Upper lobe of right lung (tissue), 1 donor: ENCODE data around the gene CLDND2. TPM values are rescaled to one million over a fixed set of nuclear protein-coding genes. Genes with fewer than 3 reads are reported as not detected.
A peak's percentile ranks its signal among the peaks of the same experiment; 100 is the strongest.
"Not testable (repeated sequence)": the region's sequence is repeated elsewhere in the genome, so short reads cannot be mapped to it uniquely, and the experiment has no call there.

ENCODE experiments used
- ATAC-seq: fragments of 200-7000 bp; cut with Tn5 transposase; one replicate; pipeline ENCODE4 v1.9.1; 2020; ENCODE audit warnings: mild to moderate bottlenecking, moderate library complexity
- DNase-seq: peaks from one replicate; pipeline ENCODE4 v3.0.0-alpha.2; 2020
- H3K27ac ChIP-seq: fragments of 200-600 bp; one replicate; pipeline ENCODE4 v1.8.0; 2022
- H3K27me3 ChIP-seq: fragments of 200-600 bp; one replicate; pipeline ENCODE4 v1.8.0; 2022; ENCODE audit warnings: mild to moderate bottlenecking
- H3K36me3 ChIP-seq: fragments of 200-600 bp; one replicate; pipeline ENCODE4 v1.8.0; 2022
- H3K4me1 ChIP-seq: fragments of 200-600 bp; one replicate; pipeline ENCODE4 v1.8.0; 2022
- H3K4me3 ChIP-seq: fragments of 200-600 bp; one replicate; pipeline ENCODE4 v1.8.0; 2022; ENCODE audit warnings: mild to moderate bottlenecking
- H3K9me3 ChIP-seq: fragments of 200-600 bp; one replicate; pipeline ENCODE4 v1.8.0; 2022
- intact Hi-C: fragments of 100-400 bp; cut with DNase I; formaldehyde crosslinking; loops from one replicate; pipeline ENCODE4 v1.11.0; 2022
- long read RNA-seq: library from polyadenylated mRNA; unstranded; transcript quantifications from one replicate; pipeline ENCODE4 v2.0.0, GENCODE V29; 2021
- total RNA-seq: library from RNA; stranded (reverse); fragmentation: NEBNext Ultra II Directional; extraction: Animal tissue kit (Norgen Biotek cat#: 25700); gene quantifications from one replicate; pipeline ENCODE4 v1.2.1, GENCODE V29; 2021
- TF ChIP-seq, protein P1 (sequence below): fragments of 200-600 bp; IDR thresholded peaks from one replicate; pipeline ENCODE4 v1.8.0; 2022; ENCODE audit warnings: antibody characterized with exemption
- donor health status: DM: no; HTN: yes; CAD: no; lungs with severe emphysema.

The CLDND2 gene
- total RNA-seq: 0.64 TPM
- long read RNA-seq: 0 reads

GRCh38 chr19:51368366-51369282, at the start of gene CLDND2:
CLDND2 (minus strand) TSS chr19:51369003; CDS start chr19:51368577, 426 bp downstream.
- DNase-seq: no peak
- H3K36me3 ChIP-seq: no peaks in the 10 kb centered on the region
- no peaks in the 10 kb centered on the region for H3K27me3 ChIP-seq
- H3K4me3 ChIP-seq: peak within 1 kb of the TSS; percentile 85
- intact Hi-C loops: no loop called here
- no peak for ATAC-seq
- TF ChIP-seq, protein P1, sequence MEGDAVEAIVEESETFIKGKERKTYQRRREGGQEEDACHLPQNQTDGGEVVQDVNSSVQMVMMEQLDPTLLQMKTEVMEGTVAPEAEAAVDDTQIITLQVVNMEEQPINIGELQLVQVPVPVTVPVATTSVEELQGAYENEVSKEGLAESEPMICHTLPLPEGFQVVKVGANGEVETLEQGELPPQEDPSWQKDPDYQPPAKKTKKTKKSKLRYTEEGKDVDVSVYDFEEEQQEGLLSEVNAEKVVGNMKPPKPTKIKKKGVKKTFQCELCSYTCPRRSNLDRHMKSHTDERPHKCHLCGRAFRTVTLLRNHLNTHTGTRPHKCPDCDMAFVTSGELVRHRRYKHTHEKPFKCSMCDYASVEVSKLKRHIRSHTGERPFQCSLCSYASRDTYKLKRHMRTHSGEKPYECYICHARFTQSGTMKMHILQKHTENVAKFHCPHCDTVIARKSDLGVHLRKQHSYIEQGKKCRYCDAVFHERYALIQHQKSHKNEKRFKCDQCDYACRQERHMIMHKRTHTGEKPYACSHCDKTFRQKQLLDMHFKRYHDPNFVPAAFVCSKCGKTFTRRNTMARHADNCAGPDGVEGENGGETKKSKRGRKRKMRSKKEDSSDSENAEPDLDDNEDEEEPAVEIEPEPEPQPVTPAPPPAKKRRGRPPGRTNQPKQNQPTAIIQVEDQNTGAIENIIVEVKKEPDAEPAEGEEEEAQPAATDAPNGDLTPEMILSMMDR: no peak
- peak within 1 kb of the TSS; percentile 83 for H3K27ac ChIP-seq
- peaks cover 9% of the 10 kb centered on the region for H3K4me1 ChIP-seq
- H3K9me3 ChIP-seq: no peaks in the 10 kb centered on the region

DNA sequence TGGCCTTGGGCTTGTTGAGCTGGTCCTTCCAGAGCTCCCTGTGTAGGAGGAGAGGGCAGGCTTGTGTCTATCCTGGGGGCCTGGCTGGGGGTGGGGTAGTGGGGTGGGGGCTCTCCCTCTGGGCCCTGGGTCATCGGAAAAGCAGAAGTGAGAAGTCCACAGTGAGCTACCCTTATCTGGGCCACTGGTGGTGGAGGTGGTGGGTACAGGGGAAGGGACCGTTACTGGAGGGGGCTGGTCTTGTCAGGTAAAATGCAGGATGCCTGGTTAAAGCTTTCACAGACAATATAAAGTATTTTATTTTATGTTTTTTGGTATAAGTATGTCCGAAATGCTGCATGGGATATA, 49.0 kb upstream of the CLDND2 start:
- ATAC-seq: peak; percentile 4

DNA sequence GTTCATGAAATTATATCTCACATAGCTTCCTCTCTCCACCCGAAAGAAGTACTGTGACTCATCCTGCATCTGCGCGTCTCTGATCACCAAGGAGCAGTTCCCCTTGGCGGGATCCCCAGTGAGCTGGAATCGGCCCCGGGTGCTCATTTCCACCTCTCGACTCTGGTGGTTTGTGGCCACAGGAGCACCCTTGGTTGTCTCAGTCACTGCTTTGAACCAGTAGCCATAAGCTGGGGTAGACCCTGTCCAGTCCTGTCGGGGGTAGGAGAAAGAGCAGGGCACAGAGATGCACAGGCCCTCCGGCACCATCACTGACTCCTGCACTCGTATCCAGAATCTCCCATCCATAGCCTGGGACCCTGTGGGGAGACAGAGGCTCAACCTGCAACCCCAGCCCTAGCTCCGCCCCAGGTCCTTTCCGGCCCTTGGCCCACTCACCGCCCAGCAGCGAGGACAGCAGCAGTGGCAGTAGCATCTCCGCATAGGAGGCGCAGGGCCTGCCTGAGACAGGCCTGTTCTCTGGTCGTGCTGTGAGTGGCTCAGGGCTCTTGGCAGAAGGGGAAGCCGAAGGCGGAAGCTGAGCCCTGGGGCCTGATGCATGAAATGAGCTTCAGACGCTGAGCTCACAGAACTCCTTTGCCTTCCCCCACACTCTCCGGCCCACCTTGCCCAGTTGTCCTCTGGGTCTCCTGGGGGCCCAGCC, 48.5 kb upstream of the CLDND2 start, which contains the start of gene SIGLEC10:
TSS of gene SIGLEC10 (minus strand) at position 536 of the 703 bp plus-strand sequence. CDS start at position 475, 61 bp downstream.
- Histone ChIP-seq H3K9me3 (no peaks in the 10 kb centered on the region), H3K4me3 (no peak within 1 kb of the TSS), H3K4me1 (no peaks in the 10 kb centered on the region), H3K27ac (peak within 1 kb of the TSS; percentile 30), H3K36me3 (no peaks in the 10 kb centered on the region), H3K27me3 (peaks cover 14% of the 10 kb centered on the region)
- TF ChIP-seq, protein P1: no peak
- intact Hi-C loops: no loop called here
- DNase-seq: peak; percentile 80
- ATAC-seq: peak; percentile 78

More for the DNA sequence above, 49.0 kb upstream of the CLDND2 start:
- Histone ChIP-seq H3K9me3 (no peaks in the 10 kb centered on the region), H3K27ac (no peak overlapping the region), H3K4me3 (no peak overlapping the region), H3K36me3 (no peaks in the 10 kb centered on the region), H3K4me1 (no peaks in the 10 kb centered on the region), H3K27me3 (peaks cover 14% of the 10 kb centered on the region)
- no peak for DNase-seq
- TF ChIP-seq, protein P1: no peak
- intact Hi-C loops: no loop called here

- DNase-seq, H3K27ac ChIP-seq, H3K27me3 ChIP-seq, H3K9me3 ChIP-seq, intact Hi-C loops, ATAC-seq, H3K4me3 ChIP-seq, H3K4me1 ChIP-seq, H3K36me3 ChIP-seq: not testable (repeated sequence)
Measured at GRCh38 chr19:51416422-51416821, 47.6 kb upstream of the CLDND2 start.

DNA sequence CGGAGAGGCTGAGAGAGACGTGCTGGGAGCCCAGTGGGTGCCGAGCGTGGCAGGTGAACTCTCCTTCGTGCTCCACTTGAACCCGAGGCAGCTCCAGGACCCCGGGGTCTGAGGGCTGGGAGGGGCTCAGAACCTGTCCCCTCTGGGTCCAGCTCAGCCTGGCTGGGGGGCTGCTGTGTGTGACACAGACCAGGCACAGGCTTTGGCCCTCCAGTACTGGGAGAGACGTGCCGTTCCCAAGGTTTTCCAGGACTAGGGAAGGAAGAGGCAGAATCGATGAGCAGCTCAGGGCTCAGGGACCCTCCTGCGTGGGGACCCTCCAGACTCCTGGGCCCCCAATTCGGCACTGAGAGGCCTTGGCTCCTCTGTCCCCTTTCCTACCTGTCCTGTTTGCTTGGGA, 46.4 kb upstream of the CLDND2 start:
- Histone ChIP-seq H3K36me3 (no peaks in the 10 kb centered on the region), H3K9me3 (no peaks in the 10 kb centered on the region), H3K4me1 (no peaks in the 10 kb centered on the region), H3K4me3 (no peak overlapping the region), H3K27me3 (peaks cover 5% of the 10 kb centered on the region), H3K27ac (no peak overlapping the region)
- intact Hi-C loops: no loop called here
- TF ChIP-seq, protein P1: no peak
- no peak for DNase-seq
- ATAC-seq: no peak
